H4 (cell line): ENCODE measurements around the gene CSAG1. TPM values are rescaled to one million over a fixed set of nuclear protein-coding genes. Genes with fewer than 3 reads are reported as not detected.
"Not testable (repeated sequence)": the region's sequence is repeated elsewhere in the genome, so short reads cannot be mapped to it uniquely, and the experiment has no call there.

Source experiments
- DNase-seq: peaks from one replicate; pipeline ENCODE4 v3.0.0-alpha.2; 2015; ENCODE audit warnings: low spot score
- total RNA-seq: library from RNA; depleted of rRNA; stranded (reverse); fragments of >200 nt; shearing (Covaris generic); gene quantifications from 2 replicates; pipeline ENCODE4 v1.2.3, GENCODE V29; 2014; rRNA removed

Gene CSAG1
- total RNA-seq = 2.9 and 3.0 TPM in 2 replicates

GRCh38 chrX:152733261-152733975 is at the start of gene CSAG1, which contains the start of gene MAGEA12:
TSS of gene CSAG1 (minus strand) at chrX:152733721. CDS start at chrX:152732460, 1,261 bp downstream.
TSS of gene MAGEA12 (plus strand) at chrX:152733757. CDS start at chrX:152736162, 2,405 bp downstream.
- peak; percentile 6 for DNase-seq

DNA sequence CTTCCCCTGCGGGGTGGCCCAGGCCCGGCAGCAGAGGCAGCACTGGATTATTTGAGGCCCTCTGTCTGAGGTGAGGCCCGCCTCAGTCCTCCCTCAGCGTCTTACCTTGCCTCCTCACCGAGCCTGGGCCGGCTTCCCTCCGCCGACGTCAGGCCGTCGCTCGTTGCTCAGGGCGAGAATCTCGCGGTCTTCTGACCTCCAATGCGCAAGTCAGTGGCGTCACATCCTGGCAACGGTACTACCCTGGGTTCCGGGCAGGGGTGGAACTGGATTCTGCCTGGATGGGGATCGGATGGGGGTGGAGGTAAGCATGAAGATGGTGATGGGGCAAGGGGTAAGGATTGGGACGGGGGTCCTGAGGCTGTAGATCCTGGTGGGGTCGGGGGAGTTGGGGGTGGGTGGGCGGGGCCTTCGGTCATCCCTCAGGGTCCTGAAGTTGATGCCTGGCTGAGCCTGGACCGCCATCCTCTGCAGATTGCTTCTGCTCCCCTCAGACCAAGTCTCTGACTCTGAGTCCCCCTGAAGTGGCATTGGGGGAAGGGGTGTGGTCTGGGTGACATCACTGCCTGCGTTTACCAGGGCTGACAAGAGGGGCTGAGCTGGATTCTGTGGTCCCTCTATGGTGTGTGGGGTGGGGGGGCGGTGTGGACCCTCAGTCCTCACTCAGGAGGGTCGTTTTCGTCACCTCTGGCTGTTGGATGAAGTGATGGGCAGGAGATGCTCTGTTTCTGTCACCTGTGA is 36.2 kb upstream of the CSAG1 start, which contains the start of gene MAGEA6:
TSS of gene MAGEA6 (minus strand) at position 141 of the 741 bp plus-strand sequence. CDS start 2,039 bp downstream, outside the sequence.
- not testable (repeated sequence) for DNase-seq

DNA sequence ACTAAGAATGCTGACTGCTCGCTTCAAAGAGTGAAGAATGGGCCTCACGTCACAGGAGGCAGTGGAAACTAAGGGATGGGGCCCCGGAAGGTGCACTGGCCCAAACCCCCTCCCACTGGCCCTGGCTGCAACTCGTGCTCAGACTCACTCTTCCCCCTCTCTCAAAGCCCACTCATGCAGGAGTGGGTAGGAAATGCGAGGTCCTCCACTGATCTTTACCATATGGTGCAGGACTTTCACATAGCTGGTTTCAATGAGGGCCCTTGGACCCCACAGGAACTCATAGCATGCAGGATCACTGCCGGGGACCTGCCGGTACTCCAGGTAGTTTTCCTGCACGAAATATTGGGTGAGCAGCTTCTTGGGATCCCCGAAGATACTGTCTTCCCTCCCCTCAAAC is 33.0 kb upstream of the CSAG1 start:
- not testable (repeated sequence) for DNase-seq

GRCh38 chrX:152761582-152761981 is 28.1 kb upstream of the CSAG1 start:
- DNase-seq = not testable (repeated sequence)

DNA sequence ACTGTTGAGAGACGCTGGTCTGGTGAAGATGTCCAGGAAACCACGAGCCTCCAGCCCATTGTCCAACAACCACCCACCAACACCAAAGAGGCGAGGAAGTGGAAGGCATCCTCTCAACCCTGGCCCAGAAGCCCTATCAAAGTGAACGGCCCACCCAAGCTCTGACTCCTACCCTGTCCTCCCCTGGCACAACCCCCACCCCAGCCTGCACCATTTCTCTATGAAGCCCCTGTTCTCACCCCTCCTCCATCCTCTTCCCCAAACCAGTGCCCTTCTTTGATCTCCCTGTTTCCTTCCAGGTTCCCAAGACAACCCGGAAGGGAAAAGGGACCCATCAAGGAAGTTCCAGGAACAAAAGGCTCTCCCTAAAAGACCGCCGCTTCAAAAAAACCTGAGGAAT is 26.0 kb upstream of the CSAG1 start:
- DNase-seq = not testable (repeated sequence)

- DNase-seq = not testable (repeated sequence)
These were observed 25.4 kb upstream of the CSAG1 start, which contains the start of gene CSAG3 for GRCh38 chrX:152758918-152759317. TSS of gene CSAG3 (plus strand) at chrX:152759218.

- DNase-seq = not testable (repeated sequence)
These were observed 21.4 kb upstream of the CSAG1 start for GRCh38 chrX:152754871-152755270.

- not testable (repeated sequence) for DNase-seq
These were observed 20.4 kb upstream of the CSAG1 start, which contains the start of gene MAGEA2 for GRCh38 chrX:152753686-152754650. TSS of gene MAGEA2 (minus strand) at chrX:152753842. CDS start at chrX:152751363, 2,479 bp downstream.

- DNase-seq = no peak
These were observed 5.0 kb upstream of the CSAG1 start for GRCh38 chrX:152738560-152738959.

GRCh38 chrX:152736528-152736927 is 3.0 kb upstream of the CSAG1 start:
- DNase-seq = not testable (repeated sequence)

DNA sequence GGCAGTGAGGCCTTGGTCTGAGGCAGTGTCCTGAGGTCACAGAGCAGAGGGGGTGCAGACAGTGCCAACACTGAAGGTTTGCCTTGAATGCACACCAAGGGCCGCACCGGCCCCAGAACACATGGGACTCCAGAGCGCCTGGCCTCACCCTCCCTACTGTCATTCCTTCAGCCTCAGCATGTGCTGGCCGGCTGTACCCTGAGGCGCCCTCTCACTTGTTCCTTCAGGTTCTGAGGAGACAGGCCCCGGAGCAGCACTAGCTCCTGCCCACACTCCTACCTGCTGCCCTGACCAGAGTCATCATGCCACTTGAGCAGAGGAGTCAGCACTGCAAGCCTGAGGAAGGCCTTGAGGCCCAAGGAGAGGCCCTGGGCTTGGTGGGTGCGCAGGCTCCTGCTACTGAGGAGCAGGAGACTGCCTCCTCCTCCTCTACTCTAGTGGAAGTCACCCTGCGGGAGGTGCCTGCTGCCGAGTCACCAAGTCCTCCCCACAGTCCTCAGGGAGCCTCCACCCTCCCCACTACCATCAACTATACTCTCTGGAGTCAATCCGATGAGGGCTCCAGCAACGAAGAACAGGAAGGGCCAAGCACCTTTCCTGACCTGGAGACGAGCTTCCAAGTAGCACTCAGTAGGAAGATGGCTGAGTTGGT is 2.5 kb upstream of the CSAG1 start:
- no peak for DNase-seq

- DNase-seq = no peak
These were observed 1.6 kb upstream of the CSAG1 start for GRCh38 chrX:152735101-152735500.

GRCh38 chrX:152734143-152734858 is 780 bp upstream of the CSAG1 start:
- DNase-seq = not testable (repeated sequence)

DNA sequence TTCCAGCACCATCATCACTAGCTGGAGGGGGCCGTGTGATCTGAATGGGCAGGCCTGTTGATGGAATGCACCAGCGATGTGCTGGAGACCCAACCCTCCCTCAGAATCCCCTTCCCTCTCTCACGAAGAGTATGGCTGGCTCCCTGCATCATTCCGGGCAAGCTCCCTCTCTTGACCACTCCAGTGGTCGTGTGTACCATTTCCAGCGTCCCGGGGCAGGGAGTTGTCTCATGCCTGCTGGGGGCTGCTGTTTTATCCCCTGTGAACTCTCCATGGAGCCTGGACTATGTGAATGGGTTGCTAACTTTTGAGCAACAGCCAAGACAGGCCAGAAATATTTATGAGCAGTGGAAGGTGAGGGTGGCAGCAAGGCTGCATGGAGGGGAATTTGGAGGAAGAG is 8.1 kb downstream of the CSAG1 start:
- no peak for DNase-seq

GRCh38 chrX:152713815-152714787 is 19.4 kb downstream of the CSAG1 start, which contains the start of gene MAGEA2B:
TSS of gene MAGEA2B (plus strand) at chrX:152714628. CDS start at chrX:152717107, 2,479 bp downstream.
- not testable (repeated sequence) for DNase-seq

- DNase-seq = not testable (repeated sequence)
These were observed 20.3 kb downstream of the CSAG1 start for GRCh38 chrX:152713195-152713594.

GRCh38 chrX:152709173-152709572 is 24.3 kb downstream of the CSAG1 start, which contains the start of gene CSAG2:
TSS of gene CSAG2 (minus strand) at chrX:152709273. CDS start at chrX:152709112, 161 bp downstream.
- not testable (repeated sequence) for DNase-seq

GRCh38 chrX:152706500-152706899 is 27.0 kb downstream of the CSAG1 start:
- DNase-seq = not testable (repeated sequence)
